Body of pancreas (tissue), 4 donors: ENCODE measurements around the gene NFKB2. TPM values are rescaled to one million over a fixed set of nuclear protein-coding genes. Genes with fewer than 3 reads are reported as not detected.
A peak's percentile ranks its signal among the peaks of the same experiment; 100 is the strongest.

ENCODE experiments used
- ATAC-seq: fragments of 150-250 bp; one replicate; pipeline ENCODE4 v1.9.1; 2016
- DNase-seq, 4 donors: peaks; one replicate each; pipeline ENCODE4 v3.0.0-alpha.2; 2019
- H3K27ac ChIP-seq, 4 donors: fragments of 200-600 bp; sonication (generic); 1 replicate in 3 of 4; 2 replicates in 1 of 4; pipeline versions ENCODE4 v1.5.1 to v1.6.1; 2016 to 2019; ENCODE audit warnings: mild to moderate bottlenecking in 1 of 4, mixed read lengths in 1 of 4, moderate library complexity in 1 of 4
- H3K27me3 ChIP-seq, 2 donors: fragments of 200-600 bp; sonication (generic); one replicate each; pipeline ENCODE4 v1.6.0; 2016; ENCODE audit warnings: mild to moderate bottlenecking in 1 of 2
- H3K36me3 ChIP-seq, 2 donors: fragments of 200-600 bp; sonication (generic); replicated peaks in 1 of 2; 2 replicates each; pipeline ENCODE4 v1.5.1; 2016; ENCODE audit warnings: low read depth in 2 of 2; ENCODE audit not compliant: insufficient read depth in 1 of 2
- H3K4me1 ChIP-seq: fragments of 200-600 bp; sonication (generic); one replicate; pipeline ENCODE4 v1.6.0; 2016
- H3K4me3 ChIP-seq, 2 donors: fragments of 200-600 bp; sonication (generic); 1 replicate in 1 of 2; 2 replicates in 1 of 2; pipeline ENCODE4 v1.5.1; 2016 to 2019
- H3K9me3 ChIP-seq, 3 donors: fragments of 200-600 bp; sonication (generic); 1 replicate in 2 of 3; 2 replicates in 1 of 3; pipeline ENCODE4 v1.5.1; 2016
- POLR2A ChIP-seq, 3 donors: fragments of 450-650 bp; IDR thresholded peaks; one replicate each; pipeline ENCODE4 v1.6.1; 2016; ENCODE audit warnings: antibody characterized with exemption in 3 of 3, mild to moderate bottlenecking in 2 of 3
- WGBS, 2 donors: methylation state at CpG; one replicate each; pipeline ENCODE4 v1.1.5; 2017; 5-methylcytosine and 5-hydroxymethylcytosine counted together
- intact Hi-C: fragments of 100-400 bp; cut with DNase I; formaldehyde crosslinking; loops from one replicate; pipeline ENCODE4 v1.15.1; 2023
- total RNA-seq, 2 donors: library from RNA; depleted of rRNA; stranded (reverse); fragments of >200 nt; gene quantifications; one replicate each; pipeline ENCODE4 v1.1.0, GENCODE V29; 2016
- TF ChIP-seq, protein P1 (sequence below), 7 experiments: fragments of 450-650 bp in 4 of 7; fragments of 200-600 bp in 3 of 7; sonication (generic) in 3 of 7; IDR thresholded peaks; one replicate each; pipeline ENCODE4 v1.5.1; 2016 to 2019; ENCODE audit warnings: antibody characterized with exemption in 7 of 7

Gene NFKB2
- total RNA-seq, 2 donors from 2014 or later, result 17.9 to 30.0 TPM

DNA sequence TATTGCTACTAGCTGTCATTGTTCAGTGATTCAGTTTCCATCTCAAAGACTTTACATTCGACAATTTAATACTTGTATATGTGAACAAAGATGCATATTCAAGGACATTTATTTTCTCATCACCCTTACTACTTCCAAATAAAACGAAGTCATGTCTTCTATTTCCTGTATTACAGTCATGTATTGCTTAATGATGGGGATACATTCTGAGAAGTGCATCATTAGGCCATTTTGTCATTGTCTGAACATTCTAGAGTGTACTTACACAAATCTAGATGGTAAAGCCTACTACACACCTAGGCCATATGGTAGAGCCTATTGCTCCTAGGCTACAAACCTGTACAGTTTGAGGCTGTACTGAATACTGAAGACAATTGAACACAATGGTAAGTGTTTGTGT lies 49.3 kb downstream of the NFKB2 start:
- H3K27ac ChIP-seq, result no peak overlapping the region
- no peaks in the 10 kb centered on the region for H3K36me3 ChIP-seq
- WGBS, 2 donors, result 58 to 61% methylated on average over 2 of the region's 2 CpGs
- DNase-seq (no peak), ATAC-seq (no peak)
- H3K9me3 ChIP-seq, result no peaks in the 10 kb centered on the region
- H3K4me3 ChIP-seq, result no peak overlapping the region
- intact Hi-C loops, result no loop called here
- no peak for TF ChIP-seq POLR2A (IDR thresholded peaks at IDR 0.05)
- TF ChIP-seq, protein P1, sequence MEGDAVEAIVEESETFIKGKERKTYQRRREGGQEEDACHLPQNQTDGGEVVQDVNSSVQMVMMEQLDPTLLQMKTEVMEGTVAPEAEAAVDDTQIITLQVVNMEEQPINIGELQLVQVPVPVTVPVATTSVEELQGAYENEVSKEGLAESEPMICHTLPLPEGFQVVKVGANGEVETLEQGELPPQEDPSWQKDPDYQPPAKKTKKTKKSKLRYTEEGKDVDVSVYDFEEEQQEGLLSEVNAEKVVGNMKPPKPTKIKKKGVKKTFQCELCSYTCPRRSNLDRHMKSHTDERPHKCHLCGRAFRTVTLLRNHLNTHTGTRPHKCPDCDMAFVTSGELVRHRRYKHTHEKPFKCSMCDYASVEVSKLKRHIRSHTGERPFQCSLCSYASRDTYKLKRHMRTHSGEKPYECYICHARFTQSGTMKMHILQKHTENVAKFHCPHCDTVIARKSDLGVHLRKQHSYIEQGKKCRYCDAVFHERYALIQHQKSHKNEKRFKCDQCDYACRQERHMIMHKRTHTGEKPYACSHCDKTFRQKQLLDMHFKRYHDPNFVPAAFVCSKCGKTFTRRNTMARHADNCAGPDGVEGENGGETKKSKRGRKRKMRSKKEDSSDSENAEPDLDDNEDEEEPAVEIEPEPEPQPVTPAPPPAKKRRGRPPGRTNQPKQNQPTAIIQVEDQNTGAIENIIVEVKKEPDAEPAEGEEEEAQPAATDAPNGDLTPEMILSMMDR (IDR thresholded peaks at IDR 0.05), result no peak
- peaks cover 7% of the 10 kb centered on the region for H3K4me1 ChIP-seq
- H3K27me3 ChIP-seq, result no peaks in the 10 kb centered on the region

GRCh38 chr10:102449321-102450123 lies 54.0 kb downstream of the NFKB2 start:
- peaks cover 27% of the 10 kb centered on the region for H3K4me1 ChIP-seq
- 6 to 7% methylated on average over 29 to 30 of the region's 30 CpGs for WGBS, 2 donors
- peak in 2 of 3 donors; percentile 47 to 55 for TF ChIP-seq POLR2A (IDR thresholded peaks at IDR 0.05)
- TF ChIP-seq, protein P1 (IDR thresholded peaks at IDR 0.05), result no peak
- intact Hi-C loops, result no loop called here
- H3K27me3 ChIP-seq, result no peaks in the 10 kb centered on the region
- H3K9me3 ChIP-seq, result peaks cover 0 to 4% (median 0%) of the 10 kb centered on the region in 3 donors
- H3K4me3 ChIP-seq, result peak overlapping the region in 1 of 2 donors; percentile 41
- H3K27ac ChIP-seq, result peak overlapping the region; percentile 71 to 92 (median 84)
- ATAC-seq (peak; percentile 75), DNase-seq (peak; percentile 88 to 95 (median 94))
- no peaks in the 10 kb centered on the region for H3K36me3 ChIP-seq

DNA sequence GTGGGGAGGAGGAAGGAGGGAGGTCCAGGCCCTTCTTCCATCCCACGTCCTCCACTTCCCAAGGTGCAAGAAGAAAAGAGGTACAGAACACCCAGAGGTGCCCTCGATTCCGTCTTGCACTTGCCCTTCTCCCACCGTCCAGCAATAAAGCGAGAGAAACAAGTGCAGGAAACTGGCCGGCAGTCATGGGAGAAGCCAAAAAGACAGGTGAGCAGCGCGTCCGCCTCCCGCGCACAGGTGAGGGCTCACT lies 54.5 kb downstream of the NFKB2 start:
- WGBS, 2 donors, result 0% methylated on average over 10 to 11 of the region's 11 CpGs
- H3K9me3 ChIP-seq, result peaks cover 0 to 4% (median 0%) of the 10 kb centered on the region in 3 donors
- no peaks in the 10 kb centered on the region for H3K27me3 ChIP-seq
- ATAC-seq (no peak), DNase-seq (no peak)
- H3K4me3 ChIP-seq, result peak overlapping the region in 1 of 2 donors; percentile 41
- H3K27ac ChIP-seq, result peak overlapping the region; percentile 71 to 92 (median 84)
- H3K4me1 ChIP-seq, result peaks cover 27% of the 10 kb centered on the region
- intact Hi-C loops, result no loop called here
- TF ChIP-seq, protein P1 (IDR thresholded peaks at IDR 0.05), result peak in 1 of 7 experiments; percentile 22
- peak in 2 of 3 donors; percentile 74 to 79 for TF ChIP-seq POLR2A (IDR thresholded peaks at IDR 0.05)
- H3K36me3 ChIP-seq, result no peaks in the 10 kb centered on the region

- H3K4me1 ChIP-seq, result peaks cover 27% of the 10 kb centered on the region
- H3K36me3 ChIP-seq, result no peaks in the 10 kb centered on the region
These were observed 55.0 kb downstream of the NFKB2 start for GRCh38 chr10:102450374-102451104.

More at GRCh38 chr10:102450374-102451104, 55.0 kb downstream of the NFKB2 start:
- Histone ChIP-seq H3K4me3 (peak overlapping the region; percentile 57 to 89), H3K27me3 (no peaks in the 10 kb centered on the region), H3K27ac (peak overlapping the region; percentile 71 to 92 (median 84)), H3K9me3 (peaks cover 0 to 4% (median 0%) of the 10 kb centered on the region in 3 donors)
- ATAC-seq (peak; percentile 89), DNase-seq (peak; percentile 84 to 90 (median 88))
- TF ChIP-seq, protein P1 (IDR thresholded peaks at IDR 0.05), result peak in 2 of 7 experiments; percentile 3 to 27
- peak in 1 of 3 donors; percentile 64 for TF ChIP-seq POLR2A (IDR thresholded peaks at IDR 0.05)
- 0% methylated on average over 3 to 88 of the region's 104 CpGs for WGBS, 2 donors
- intact Hi-C loops, result no loop called here
